Astrocyte (in vitro differentiated cells and primary cell): Measurements from ENCODE around the gene GCNA. TPM values are rescaled to one million over a fixed set of nuclear protein-coding genes. Genes with fewer than 3 reads are reported as not detected.

Experiments used
- DNase-seq: peaks from one replicate; pipeline ENCODE4 v3.0.0-alpha.2; 2010; ENCODE audit warnings: low read depth
- FAIRE-seq: peaks from 2 replicates; lab custom pipeline; 2011; peaks lifted over from hg19 to GRCh38; lab: Jason Lieb, UNC
- H2AFZ ChIP-seq: 2 replicates; pipeline ENCODE4 v1.6.0; 2012; ENCODE audit warnings: low read depth, low read length, inconsistent platforms
- H3K27ac ChIP-seq: 2 replicates; pipeline ENCODE4 v1.5.1; 2011; ENCODE audit warnings: low read depth, low read length, inconsistent platforms
- H3K27me3 ChIP-seq: 2 replicates; pipeline ENCODE4 v1.6.0; 2011; ENCODE audit warnings: low read length, inconsistent platforms; ENCODE audit not compliant: insufficient read depth
- H3K36me3 ChIP-seq: 2 replicates; pipeline ENCODE4 v1.5.1; 2011; ENCODE audit warnings: low read length, inconsistent platforms; ENCODE audit not compliant: insufficient read depth
- H3K4me1 ChIP-seq: 2 replicates; pipeline ENCODE4 v1.5.1; 2011; ENCODE audit warnings: low read length, inconsistent platforms; ENCODE audit not compliant: insufficient read depth
- H3K4me2 ChIP-seq: 2 replicates; pipeline ENCODE4 v1.6.0; 2012; ENCODE audit warnings: low read length, inconsistent platforms
- H3K4me3 ChIP-seq: 2 replicates; pipeline ENCODE4 v1.5.1; 2011; ENCODE audit warnings: low read depth, mild to moderate bottlenecking, low read length, inconsistent platforms; ENCODE audit not compliant: insufficient read depth
- H3K79me2 ChIP-seq: 2 replicates; pipeline ENCODE4 v1.6.0; 2012; ENCODE audit warnings: mild to moderate bottlenecking, low read length, inconsistent platforms; ENCODE audit not compliant: insufficient read depth
- H3K9ac ChIP-seq: 2 replicates; pipeline ENCODE4 v1.6.0; 2012; ENCODE audit warnings: mild to moderate bottlenecking, low read length, inconsistent platforms
- H3K9me3 ChIP-seq: 2 replicates; pipeline ENCODE4 v1.5.1; 2012; ENCODE audit warnings: low read depth, mild to moderate bottlenecking, low read length, inconsistent platforms; ENCODE audit not compliant: insufficient read depth
- H4K20me1 ChIP-seq: 2 replicates; pipeline ENCODE4 v1.6.0; 2012; ENCODE audit warnings: low read length, inconsistent platforms; ENCODE audit not compliant: insufficient read depth
- H3K27ac Mint-ChIP-seq: one replicate; pipeline ENCODE4 v1.8.0; 2021; ENCODE audit warnings: mild to moderate bottlenecking, mixed read lengths; ENCODE audit not compliant: unreplicated experiment
- H3K27me3 Mint-ChIP-seq: one replicate; pipeline ENCODE4 v1.8.0; 2021; ENCODE audit warnings: low read depth, mixed read lengths; ENCODE audit not compliant: unreplicated experiment
- H3K36me3 Mint-ChIP-seq: one replicate; pipeline ENCODE4 v1.8.0; 2021; ENCODE audit warnings: low read depth, mixed read lengths; ENCODE audit not compliant: unreplicated experiment
- H3K4me1 Mint-ChIP-seq: one replicate; pipeline ENCODE4 v1.8.0; 2021; ENCODE audit warnings: low read depth, mixed read lengths; ENCODE audit not compliant: unreplicated experiment
- H3K4me3 Mint-ChIP-seq: one replicate; pipeline ENCODE4 v1.8.0; 2021; ENCODE audit warnings: mild to moderate bottlenecking, moderate library complexity, mixed read lengths; ENCODE audit not compliant: unreplicated experiment
- H3K9me3 Mint-ChIP-seq: one replicate; pipeline ENCODE4 v1.8.0; 2021; ENCODE audit warnings: mild to moderate bottlenecking, mixed read lengths; ENCODE audit not compliant: unreplicated experiment
- CTCF ChIP-seq: IDR thresholded peaks from 2 replicates; pipeline ENCODE4 v1.5.1; 2011; ENCODE audit warnings: low read depth, mild to moderate bottlenecking, inconsistent platforms, low read length, moderate library complexity; ENCODE audit not compliant: insufficient read depth
- EZH2 ChIP-seq: IDR thresholded peaks from 2 replicates; pipeline ENCODE4 v1.6.1; 2012; ENCODE audit warnings: mild to moderate bottlenecking, low read length, inconsistent platforms; ENCODE audit not compliant: insufficient read depth
- total RNA-seq: library from RNA; stranded (reverse); gene quantifications from 2 replicates; pipeline ENCODE4 v1.2.1, GENCODE V29; 2021

The GCNA gene
- total RNA-seq, 1 donor from 2014 or later, result 2.2 TPM

GRCh38 chrX:71547339-71547738 is 30.9 kb upstream of the GCNA start:
- DNase-seq (no peak), FAIRE-seq (no peak)
- peaks cover 15% of the 10 kb centered on the region for H3K4me1 Mint-ChIP-seq
- no peak overlapping the region for H3K4me2 ChIP-seq
- no peak overlapping the region for H3K4me3 Mint-ChIP-seq
- peaks cover 59% of the 10 kb centered on the region for H4K20me1 ChIP-seq
- H3K9me3 ChIP-seq, result no peaks in the 10 kb centered on the region
- H3K79me2 ChIP-seq, result peaks cover 85% of the 10 kb centered on the region
- no peaks in the 10 kb centered on the region for H3K27me3 Mint-ChIP-seq
- no peak overlapping the region for H3K9ac ChIP-seq
- H2AFZ ChIP-seq, result no peak overlapping the region
- H3K4me1 ChIP-seq, result peaks cover 9% of the 10 kb centered on the region
- H3K36me3 Mint-ChIP-seq, result peaks cover 2% of the 10 kb centered on the region
- TF ChIP-seq EZH2, result no peak
- no peak for TF ChIP-seq CTCF
- H3K4me3 ChIP-seq, result no peak overlapping the region
- no peaks in the 10 kb centered on the region for H3K27me3 ChIP-seq
- no peaks in the 10 kb centered on the region for H3K9me3 Mint-ChIP-seq
- H3K36me3 ChIP-seq, result peaks cover 28% of the 10 kb centered on the region
- H3K27ac Mint-ChIP-seq, result no peak overlapping the region
- no peak overlapping the region for H3K27ac ChIP-seq

GRCh38 chrX:71549986-71550385 is 28.3 kb upstream of the GCNA start:
- DNase-seq (no peak), FAIRE-seq (no peak)
- H3K27ac ChIP-seq, result no peak overlapping the region
- no peaks in the 10 kb centered on the region for H3K4me1 Mint-ChIP-seq
- no peak overlapping the region for H3K27ac Mint-ChIP-seq
- no peaks in the 10 kb centered on the region for H3K27me3 Mint-ChIP-seq
- TF ChIP-seq EZH2 (no peak), CTCF (no peak)
- no peaks in the 10 kb centered on the region for H3K27me3 ChIP-seq
- no peaks in the 10 kb centered on the region for H3K9me3 Mint-ChIP-seq
- peaks cover 3% of the 10 kb centered on the region for H3K36me3 Mint-ChIP-seq
- no peak overlapping the region for H3K4me3 ChIP-seq
- H4K20me1 ChIP-seq, result peaks cover 52% of the 10 kb centered on the region
- no peaks in the 10 kb centered on the region for H3K4me1 ChIP-seq
- H3K79me2 ChIP-seq, result peaks cover 70% of the 10 kb centered on the region
- peaks cover 35% of the 10 kb centered on the region for H3K36me3 ChIP-seq
- no peak overlapping the region for H3K4me2 ChIP-seq
- H2AFZ ChIP-seq, result no peak overlapping the region
- H3K4me3 Mint-ChIP-seq, result no peak overlapping the region
- H3K9me3 ChIP-seq, result no peaks in the 10 kb centered on the region
- no peak overlapping the region for H3K9ac ChIP-seq

- no peaks in the 10 kb centered on the region for H3K4me1 ChIP-seq
- no peak overlapping the region for H2AFZ ChIP-seq
- peaks cover 35% of the 10 kb centered on the region for H3K36me3 ChIP-seq
- no peak overlapping the region for H3K4me3 ChIP-seq
- H3K4me2 ChIP-seq, result no peak overlapping the region
- peaks cover 52% of the 10 kb centered on the region for H4K20me1 ChIP-seq
- no peak overlapping the region for H3K27ac ChIP-seq
- H3K27ac Mint-ChIP-seq, result no peak overlapping the region
- no peaks in the 10 kb centered on the region for H3K27me3 Mint-ChIP-seq
- no peak overlapping the region for H3K9ac ChIP-seq
- H3K9me3 ChIP-seq, result no peaks in the 10 kb centered on the region
- no peak for TF ChIP-seq CTCF
- TF ChIP-seq EZH2, result no peak
- no peak overlapping the region for H3K4me3 Mint-ChIP-seq
- H3K36me3 Mint-ChIP-seq, result peaks cover 3% of the 10 kb centered on the region
- H3K27me3 ChIP-seq, result no peaks in the 10 kb centered on the region
- no peak for FAIRE-seq
- H3K4me1 Mint-ChIP-seq, result no peaks in the 10 kb centered on the region
- no peaks in the 10 kb centered on the region for H3K9me3 Mint-ChIP-seq
- DNase-seq, result no peak
- peaks cover 66% of the 10 kb centered on the region for H3K79me2 ChIP-seq
Measured at GRCh38 chrX:71550578-71550977, 27.7 kb upstream of the GCNA start.
